ENCODE results near the gene TREML1.

GRCh38 chr6:41193171-41193734, 39.1 kb upstream of the TREML1 start:
- no peak for TF ChIP-seq CTCF (conservative IDR thresholded peaks at IDR 0.05)
- no peak for TF ChIP-seq ZFX (IDR thresholded peaks at IDR 0.05)
